ENCODE results near the gene ITGB1.

The ITGB1 gene

GRCh38 chr10:32982293-32982709 is 24.3 kb upstream of the ITGB1 start:
- H3K4me2 ChIP-seq (ENCODE audit: low read length): no peak overlapping the region

GRCh38 chr10:32981760-32982159 is 23.7 kb upstream of the ITGB1 start:
- TF ChIP-seq EZH2 (IDR thresholded peaks at IDR 0.05; ENCODE audit: borderline replicate concordance, low read length): no peak
- no peak for TF ChIP-seq CTCF (IDR thresholded peaks at IDR 0.05; ENCODE audit: low read length)
- no peaks in the 10 kb centered on the region for H3K9me3 ChIP-seq (ENCODE audit: low read length)
- no peaks in the 10 kb centered on the region for H3K79me2 ChIP-seq (ENCODE audit: insufficient read depth, low read length)
- no peak overlapping the region for H3K4me3 ChIP-seq (ENCODE audit: low read depth, low read length, poor library complexity, severe bottlenecking)
- no peaks in the 10 kb centered on the region for H3K36me3 ChIP-seq (ENCODE audit: insufficient read depth, low read length)
- H3K4me2 ChIP-seq (ENCODE audit: low read length): no peak overlapping the region; the same call in 1 of the 2 replicates
- no peaks in the 10 kb centered on the region for H4K20me1 ChIP-seq (ENCODE audit: insufficient read depth, low read length)
- H3K9me2 ChIP-seq (ENCODE audit: low read depth, low read length): no peaks in the 10 kb centered on the region
- H3K4me1 ChIP-seq (ENCODE audit: insufficient read depth, low read length, severe bottlenecking): peaks cover 63% of the 10 kb centered on the region
- H2AFZ ChIP-seq (ENCODE audit: low read length): no peak overlapping the region
- H3K27me3 ChIP-seq (ENCODE audit: insufficient read depth, low read length): no peaks in the 10 kb centered on the region
- H3K27ac ChIP-seq (ENCODE audit: low read depth, low read length, poor library complexity, severe bottlenecking): peak overlapping the region; percentile 81
- H3F3A ChIP-seq (ENCODE audit: insufficient read depth, low read length): no peaks in the 10 kb centered on the region
- H3K9ac ChIP-seq (ENCODE audit: low read length): peak overlapping the region; percentile 26; the same call in 1 of the 2 replicates

More at GRCh38 chr10:32982293-32982709, 24.3 kb upstream of the ITGB1 start:
- no peaks in the 10 kb centered on the region for H3K27me3 ChIP-seq (ENCODE audit: insufficient read depth, low read length)
- no peaks in the 10 kb centered on the region for H3K9me2 ChIP-seq (ENCODE audit: low read depth, low read length)
- no peak overlapping the region for H3K4me3 ChIP-seq (ENCODE audit: low read depth, low read length, poor library complexity, severe bottlenecking)
- no peaks in the 10 kb centered on the region for H3K9me3 ChIP-seq (ENCODE audit: low read length)
- peak overlapping the region; percentile 81 for H3K27ac ChIP-seq (ENCODE audit: low read depth, low read length, poor library complexity, severe bottlenecking)
- peaks cover 63% of the 10 kb centered on the region for H3K4me1 ChIP-seq (ENCODE audit: insufficient read depth, low read length, severe bottlenecking)
- H3K36me3 ChIP-seq (ENCODE audit: insufficient read depth, low read length): no peaks in the 10 kb centered on the region
- TF ChIP-seq EZH2 (IDR thresholded peaks at IDR 0.05; ENCODE audit: borderline replicate concordance, low read length) (no peak), CTCF (IDR thresholded peaks at IDR 0.05; ENCODE audit: low read length) (no peak)
- no peaks in the 10 kb centered on the region for H3F3A ChIP-seq (ENCODE audit: insufficient read depth, low read length)
- no peaks in the 10 kb centered on the region for H3K79me2 ChIP-seq (ENCODE audit: insufficient read depth, low read length)
- no peak overlapping the region for H2AFZ ChIP-seq (ENCODE audit: low read length)
- H4K20me1 ChIP-seq (ENCODE audit: insufficient read depth, low read length): no peaks in the 10 kb centered on the region
- H3K9ac ChIP-seq (ENCODE audit: low read length): no peak overlapping the region; the same call in 1 of the 2 replicates

GRCh38 chr10:32980558-32981468 is 22.8 kb upstream of the ITGB1 start:
- Histone ChIP-seq H3K9me2 (ENCODE audit: low read depth, low read length) (no peaks in the 10 kb centered on the region), H3K4me2 (ENCODE audit: low read length) (peak overlapping the region; percentile 75), H3K4me3 (ENCODE audit: low read depth, low read length, poor library complexity, severe bottlenecking) (peak overlapping the region; percentile 59), H3K27me3 (ENCODE audit: insufficient read depth, low read length) (no peaks in the 10 kb centered on the region), H3K4me1 (ENCODE audit: insufficient read depth, low read length, severe bottlenecking) (peaks cover 54% of the 10 kb centered on the region), H3K9me3 (ENCODE audit: low read length) (no peaks in the 10 kb centered on the region), H3K27ac (ENCODE audit: low read depth, low read length, poor library complexity, severe bottlenecking) (peak overlapping the region; percentile 81), H3K79me2 (ENCODE audit: insufficient read depth, low read length) (no peaks in the 10 kb centered on the region), H3K9ac (ENCODE audit: low read length) (peak overlapping the region; percentile 61), H2AFZ (ENCODE audit: low read length) (peak overlapping the region; percentile 32; the same call in 1 of the 2 replicates), H4K20me1 (ENCODE audit: insufficient read depth, low read length) (no peaks in the 10 kb centered on the region), H3K36me3 (ENCODE audit: insufficient read depth, low read length) (no peaks in the 10 kb centered on the region), H3F3A (ENCODE audit: insufficient read depth, low read length) (no peaks in the 10 kb centered on the region)
- TF ChIP-seq EZH2 (IDR thresholded peaks at IDR 0.05; ENCODE audit: borderline replicate concordance, low read length): no peak
- TF ChIP-seq CTCF (IDR thresholded peaks at IDR 0.05; ENCODE audit: low read length): no peak

Data from OCI-LY1 (cell line).